Osteocyte (in vitro differentiated cells): ENCODE measurements around the gene CHST3. TPM values are rescaled to one million over a fixed set of nuclear protein-coding genes. Genes with fewer than 3 reads are reported as not detected.

ENCODE experiments used
- DNase-seq: peaks from one replicate; pipeline ENCODE4 v3.0.0; 2021; ENCODE audit warnings: mixed read lengths; ENCODE audit not compliant: unreplicated experiment; ENCODE audit errors: extremely low spot score
- H3K27ac Mint-ChIP-seq: one replicate; pipeline ENCODE4 v1.8.0; 2021; ENCODE audit warnings: mild to moderate bottlenecking, mixed read lengths; ENCODE audit not compliant: unreplicated experiment
- H3K27me3 Mint-ChIP-seq: one replicate; pipeline ENCODE4 v1.8.0; 2021; ENCODE audit warnings: mixed read lengths; ENCODE audit not compliant: unreplicated experiment
- H3K36me3 Mint-ChIP-seq: one replicate; pipeline ENCODE4 v1.8.0; 2021; ENCODE audit warnings: mixed read lengths; ENCODE audit not compliant: unreplicated experiment
- H3K4me1 Mint-ChIP-seq: one replicate; pipeline ENCODE4 v1.8.0; 2021; ENCODE audit warnings: mixed read lengths; ENCODE audit not compliant: unreplicated experiment
- H3K4me3 Mint-ChIP-seq: one replicate; pipeline ENCODE4 v1.8.0; 2021; ENCODE audit warnings: mild to moderate bottlenecking, moderate library complexity, mixed read lengths; ENCODE audit not compliant: unreplicated experiment
- H3K9me3 Mint-ChIP-seq: one replicate; pipeline ENCODE4 v1.8.0; 2021; ENCODE audit warnings: mixed read lengths; ENCODE audit not compliant: unreplicated experiment
- total RNA-seq: library from RNA; stranded (reverse); gene quantifications from 2 replicates; pipeline ENCODE4 v1.2.1, GENCODE V29; 2021
- TF ChIP-seq, protein P1 (sequence below): fragments of 200-600 bp; sonication (generic); IDR thresholded peaks from 2 replicates; pipeline ENCODE4 v1.5.0; 2021; ENCODE audit warnings: antibody characterized with exemption, mild to moderate bottlenecking, moderate library complexity

The CHST3 gene
- total RNA-seq, 1 donor from 2014 or later = 35.0 TPM

GRCh38 chr10:72006026-72006425, 41.8 kb downstream of the CHST3 start:
- no peak overlapping the region for H3K4me3 Mint-ChIP-seq
- TF ChIP-seq, protein P1, sequence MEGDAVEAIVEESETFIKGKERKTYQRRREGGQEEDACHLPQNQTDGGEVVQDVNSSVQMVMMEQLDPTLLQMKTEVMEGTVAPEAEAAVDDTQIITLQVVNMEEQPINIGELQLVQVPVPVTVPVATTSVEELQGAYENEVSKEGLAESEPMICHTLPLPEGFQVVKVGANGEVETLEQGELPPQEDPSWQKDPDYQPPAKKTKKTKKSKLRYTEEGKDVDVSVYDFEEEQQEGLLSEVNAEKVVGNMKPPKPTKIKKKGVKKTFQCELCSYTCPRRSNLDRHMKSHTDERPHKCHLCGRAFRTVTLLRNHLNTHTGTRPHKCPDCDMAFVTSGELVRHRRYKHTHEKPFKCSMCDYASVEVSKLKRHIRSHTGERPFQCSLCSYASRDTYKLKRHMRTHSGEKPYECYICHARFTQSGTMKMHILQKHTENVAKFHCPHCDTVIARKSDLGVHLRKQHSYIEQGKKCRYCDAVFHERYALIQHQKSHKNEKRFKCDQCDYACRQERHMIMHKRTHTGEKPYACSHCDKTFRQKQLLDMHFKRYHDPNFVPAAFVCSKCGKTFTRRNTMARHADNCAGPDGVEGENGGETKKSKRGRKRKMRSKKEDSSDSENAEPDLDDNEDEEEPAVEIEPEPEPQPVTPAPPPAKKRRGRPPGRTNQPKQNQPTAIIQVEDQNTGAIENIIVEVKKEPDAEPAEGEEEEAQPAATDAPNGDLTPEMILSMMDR = no peak
- H3K4me1 Mint-ChIP-seq = peaks cover 44% of the 10 kb centered on the region
- peaks cover 10% of the 10 kb centered on the region for H3K36me3 Mint-ChIP-seq
- DNase-seq = no peak
- no peaks in the 10 kb centered on the region for H3K27me3 Mint-ChIP-seq
- H3K9me3 Mint-ChIP-seq = no peaks in the 10 kb centered on the region
- H3K27ac Mint-ChIP-seq = no peak overlapping the region

- H3K27me3 Mint-ChIP-seq = no peaks in the 10 kb centered on the region
- no peaks in the 10 kb centered on the region for H3K9me3 Mint-ChIP-seq
- TF ChIP-seq, protein P1 = no peak
- peaks cover 13% of the 10 kb centered on the region for H3K36me3 Mint-ChIP-seq
- peaks cover 37% of the 10 kb centered on the region for H3K4me1 Mint-ChIP-seq
- H3K4me3 Mint-ChIP-seq = no peak overlapping the region
- H3K27ac Mint-ChIP-seq = peak overlapping the region; percentile 62
- DNase-seq = no peak
These were observed 43.2 kb downstream of the CHST3 start for GRCh38 chr10:72007246-72007892.

DNA sequence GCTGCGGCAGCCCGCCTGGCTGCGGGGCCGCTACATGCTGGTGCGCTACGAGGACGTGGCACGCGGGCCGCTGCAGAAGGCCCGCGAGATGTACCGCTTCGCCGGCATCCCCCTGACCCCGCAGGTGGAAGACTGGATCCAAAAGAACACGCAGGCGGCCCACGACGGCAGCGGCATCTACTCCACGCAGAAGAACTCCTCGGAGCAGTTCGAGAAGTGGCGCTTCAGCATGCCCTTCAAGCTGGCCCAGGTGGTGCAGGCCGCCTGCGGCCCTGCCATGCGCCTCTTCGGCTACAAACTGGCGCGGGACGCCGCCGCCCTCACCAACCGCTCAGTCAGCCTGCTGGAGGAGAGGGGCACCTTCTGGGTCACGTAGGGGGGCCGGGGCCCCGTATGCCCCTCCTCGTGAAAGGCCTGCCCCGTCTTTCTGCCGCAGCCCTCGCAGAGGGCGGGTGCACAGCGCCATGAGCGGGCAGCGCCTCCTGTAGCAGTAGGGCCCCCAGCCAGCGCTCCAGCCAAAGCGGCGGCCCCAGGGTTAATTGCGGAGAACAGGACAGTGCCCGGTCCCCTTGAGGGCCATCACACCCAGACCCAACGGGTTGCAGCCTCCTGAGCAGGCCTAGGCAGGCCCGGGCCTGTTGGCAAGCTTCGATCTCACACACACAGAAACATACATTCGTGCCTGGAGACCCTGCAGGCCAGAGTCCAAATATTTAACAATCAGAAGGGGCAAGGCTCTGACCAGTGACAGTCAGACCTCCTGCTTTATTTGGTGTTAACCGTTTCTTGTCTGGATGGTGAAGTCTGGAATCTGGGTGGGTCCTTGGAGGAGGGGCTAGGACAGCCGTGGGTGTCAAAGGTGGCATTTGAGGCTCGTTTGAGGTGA, 44.1 kb downstream of the CHST3 start:
- Mint-ChIP-seq H3K27ac (peak overlapping the region; percentile 98), H3K4me3 (peak overlapping the region; percentile 38), H3K4me1 (peaks cover 37% of the 10 kb centered on the region), H3K9me3 (no peaks in the 10 kb centered on the region), H3K36me3 (peaks cover 13% of the 10 kb centered on the region), H3K27me3 (no peaks in the 10 kb centered on the region)
- TF ChIP-seq, protein P1 = no peak
- no peak for DNase-seq

DNA sequence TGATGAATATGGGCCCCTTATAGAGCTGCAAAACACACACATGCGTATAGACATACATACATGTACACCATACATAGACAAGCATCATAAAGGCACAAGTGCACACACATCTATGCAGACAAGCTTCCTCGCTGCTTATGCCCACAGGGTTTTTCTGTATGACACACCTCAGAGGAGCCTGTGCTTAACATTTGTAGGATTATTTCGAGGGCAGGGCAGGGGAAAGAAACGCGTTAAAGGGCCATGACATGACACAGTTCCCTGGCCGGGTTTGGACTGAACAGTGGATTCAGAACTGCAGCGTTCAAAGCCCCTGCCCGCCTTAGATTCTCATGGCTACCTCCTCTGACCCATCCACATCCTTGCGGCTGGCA, 44.8 kb downstream of the CHST3 start:
- Mint-ChIP-seq H3K9me3 (no peaks in the 10 kb centered on the region), H3K27ac (peak overlapping the region; percentile 98), H3K27me3 (no peaks in the 10 kb centered on the region), H3K4me1 (peaks cover 38% of the 10 kb centered on the region), H3K36me3 (peaks cover 13% of the 10 kb centered on the region), H3K4me3 (peak overlapping the region; percentile 38)
- DNase-seq = no peak
- TF ChIP-seq, protein P1 = no peak

DNA sequence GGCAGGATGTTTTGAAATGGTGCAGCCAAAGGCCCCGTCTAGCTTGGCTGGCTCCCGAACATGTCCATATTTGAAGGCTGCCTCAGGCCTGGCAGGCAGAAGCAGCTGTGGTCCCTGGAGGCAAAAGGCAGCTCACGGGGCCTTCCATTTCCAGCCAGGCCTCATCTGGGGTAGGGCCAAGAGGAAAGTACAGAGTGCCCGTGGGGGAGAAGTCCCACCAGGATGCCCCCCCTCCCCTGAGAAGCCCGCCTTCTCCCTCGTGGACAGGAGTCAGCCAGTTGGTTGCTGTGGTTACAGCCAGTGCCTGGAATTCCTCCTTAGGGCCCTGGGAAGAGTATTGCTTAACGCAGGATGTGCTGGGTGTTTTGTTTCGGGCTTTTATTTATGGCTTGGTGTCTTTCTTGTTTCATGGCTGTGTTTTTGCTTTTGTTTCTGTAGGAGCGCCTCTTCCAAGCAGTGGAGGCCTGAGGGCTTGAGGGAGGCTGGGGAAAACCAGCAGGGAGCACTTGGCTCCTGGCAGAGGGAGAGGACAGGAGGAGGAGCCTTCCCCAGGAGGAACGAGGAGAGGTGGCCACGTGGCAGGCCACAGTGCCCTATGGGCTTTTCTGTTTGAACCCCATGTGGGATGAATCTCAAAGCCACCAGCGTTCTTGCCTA, 45.4 kb downstream of the CHST3 start:
- peaks cover 13% of the 10 kb centered on the region for H3K36me3 Mint-ChIP-seq
- TF ChIP-seq, protein P1 = no peak
- peak overlapping the region; percentile 56 for H3K4me3 Mint-ChIP-seq

More for the DNA sequence above, 45.4 kb downstream of the CHST3 start:
- H3K9me3 Mint-ChIP-seq = no peaks in the 10 kb centered on the region
- peak; percentile 97 for DNase-seq
- no peaks in the 10 kb centered on the region for H3K27me3 Mint-ChIP-seq
- H3K4me1 Mint-ChIP-seq = peaks cover 39% of the 10 kb centered on the region
- H3K27ac Mint-ChIP-seq = peak overlapping the region; percentile 98
